Measurements from ENCODE around the gene GALNTL6.

Gene GALNTL6

GRCh38 chr4:172521680-172522079, 708.5 kb downstream of the GALNTL6 start:
- DNase-seq (ENCODE audit: extremely low spot score): no peak
- TF ChIP-seq FOXA1 (IDR thresholded peaks at IDR 0.05): no peak
- no peak for TF ChIP-seq HDGF (IDR thresholded peaks at IDR 0.05; ENCODE audit: borderline replicate concordance)
- no peak for TF ChIP-seq FOXM1 (IDR thresholded peaks at IDR 0.05; ENCODE audit: borderline replicate concordance)
- TF ChIP-seq FOXK2 (IDR thresholded peaks at IDR 0.05): no peak
- no peak for TF ChIP-seq L3MBTL2 (conservative IDR thresholded peaks at IDR 0.05)
- no peak for TF ChIP-seq TARDBP (IDR thresholded peaks at IDR 0.05)
- TF ChIP-seq ARNT (IDR thresholded peaks at IDR 0.05): no peak
- TF ChIP-seq ELF4 (IDR thresholded peaks at IDR 0.05): no peak
- no peak for TF ChIP-seq ZNF384 (IDR thresholded peaks at IDR 0.05)
- no peak for TF ChIP-seq CTBP1 (IDR thresholded peaks at IDR 0.05; ENCODE audit: borderline replicate concordance)
- CTCF ChIA-PET: no interaction called here
- POLR2A ChIA-PET: no interaction called here

GRCh38 chr4:172543249-172543648, 730.0 kb downstream of the GALNTL6 start:
- no peak for DNase-seq (ENCODE audit: extremely low spot score)
- TF ChIP-seq ZNF384 (IDR thresholded peaks at IDR 0.05) (no peak), TARDBP (IDR thresholded peaks at IDR 0.05) (no peak), LEF1 (IDR thresholded peaks at IDR 0.05; ENCODE audit: borderline replicate concordance) (no peak), CTBP1 (IDR thresholded peaks at IDR 0.05; ENCODE audit: borderline replicate concordance) (no peak)
- ChIA-PET CTCF (interaction anchor here (1.1 kb wide), 1 partner anchor 8 kb away, joined by 3 read pairs; no protein-coding TSS in a partner anchor), POLR2A (no interaction called here)

GRCh38 chr4:172546782-172547181, 733.6 kb downstream of the GALNTL6 start:
- DNase-seq (ENCODE audit: extremely low spot score): no peak
- POLR2A ChIA-PET: no interaction called here
- CTCF ChIA-PET: no interaction called here
- TF ChIP-seq SP1 (IDR thresholded peaks at IDR 0.05) (no peak), BHLHE40 (IDR thresholded peaks at IDR 0.05; ENCODE audit: borderline replicate concordance) (no peak), SUZ12 (IDR thresholded peaks at IDR 0.05) (no peak), NFRKB (IDR thresholded peaks at IDR 0.05) (no peak), ELF4 (IDR thresholded peaks at IDR 0.05) (no peak), ARNT (IDR thresholded peaks at IDR 0.05) (no peak), LEF1 (IDR thresholded peaks at IDR 0.05; ENCODE audit: borderline replicate concordance) (no peak), CTBP1 (IDR thresholded peaks at IDR 0.05; ENCODE audit: borderline replicate concordance) (no peak), TARDBP (IDR thresholded peaks at IDR 0.05) (no peak), FOXK2 (IDR thresholded peaks at IDR 0.05) (no peak), PKNOX1 (IDR thresholded peaks at IDR 0.05) (no peak), FOXM1 (IDR thresholded peaks at IDR 0.05; ENCODE audit: borderline replicate concordance) (no peak), HDGF (IDR thresholded peaks at IDR 0.05; ENCODE audit: borderline replicate concordance) (no peak)

GRCh38 chr4:172547724-172548123, 734.5 kb downstream of the GALNTL6 start:
- peak; percentile 48 for DNase-seq (ENCODE audit: extremely low spot score)

GRCh38 chr4:172553216-172553615, 740.0 kb downstream of the GALNTL6 start:
- no peak for DNase-seq (ENCODE audit: extremely low spot score)
- TF ChIP-seq CTBP1 (IDR thresholded peaks at IDR 0.05; ENCODE audit: borderline replicate concordance) (no peak), L3MBTL2 (conservative IDR thresholded peaks at IDR 0.05) (no peak), ARNT (IDR thresholded peaks at IDR 0.05) (no peak), LEF1 (IDR thresholded peaks at IDR 0.05; ENCODE audit: borderline replicate concordance) (no peak), BHLHE40 (IDR thresholded peaks at IDR 0.05; ENCODE audit: borderline replicate concordance) (no peak), SUZ12 (IDR thresholded peaks at IDR 0.05) (no peak), FOXA1 (IDR thresholded peaks at IDR 0.05) (no peak), ZNF384 (IDR thresholded peaks at IDR 0.05) (no peak), SP1 (IDR thresholded peaks at IDR 0.05) (no peak), FOXM1 (IDR thresholded peaks at IDR 0.05; ENCODE audit: borderline replicate concordance) (no peak), TARDBP (IDR thresholded peaks at IDR 0.05) (no peak), FOXK2 (IDR thresholded peaks at IDR 0.05) (no peak), PKNOX1 (IDR thresholded peaks at IDR 0.05) (no peak), NFRKB (IDR thresholded peaks at IDR 0.05) (no peak), HDGF (IDR thresholded peaks at IDR 0.05; ENCODE audit: borderline replicate concordance) (no peak), ELF4 (IDR thresholded peaks at IDR 0.05) (no peak)
- POLR2A ChIA-PET: no interaction called here
- CTCF ChIA-PET: no interaction called here

More at GRCh38 chr4:172547724-172548123, 734.5 kb downstream of the GALNTL6 start:
- CTCF ChIA-PET: no interaction called here
- peak; percentile 86 for TF ChIP-seq PKNOX1 (IDR thresholded peaks at IDR 0.05)
- no peak for TF ChIP-seq FOXK2 (IDR thresholded peaks at IDR 0.05)
- TF ChIP-seq SUZ12 (IDR thresholded peaks at IDR 0.05): no peak
- no peak for TF ChIP-seq HDGF (IDR thresholded peaks at IDR 0.05; ENCODE audit: borderline replicate concordance)
- TF ChIP-seq FOXA1 (IDR thresholded peaks at IDR 0.05): no peak
- TF ChIP-seq LEF1 (IDR thresholded peaks at IDR 0.05; ENCODE audit: borderline replicate concordance): no peak
- no peak for TF ChIP-seq FOXM1 (IDR thresholded peaks at IDR 0.05; ENCODE audit: borderline replicate concordance)
- TF ChIP-seq TARDBP (IDR thresholded peaks at IDR 0.05): no peak
- POLR2A ChIA-PET: interaction anchor here (0.5 kb wide), 1 partner anchor 492 kb away, joined by 3 read pairs; no protein-coding TSS in a partner anchor

GRCh38 chr4:172554588-172554987, 741.4 kb downstream of the GALNTL6 start:
- DNase-seq (ENCODE audit: extremely low spot score): no peak
- no peak for TF ChIP-seq ZNF384 (IDR thresholded peaks at IDR 0.05)
- TF ChIP-seq FOXM1 (IDR thresholded peaks at IDR 0.05; ENCODE audit: borderline replicate concordance): no peak
- TF ChIP-seq FOXA1 (IDR thresholded peaks at IDR 0.05): no peak
- TF ChIP-seq L3MBTL2 (conservative IDR thresholded peaks at IDR 0.05): no peak
- CTCF ChIA-PET: no interaction called here
- POLR2A ChIA-PET: no interaction called here

GRCh38 chr4:172555725-172556124, 742.5 kb downstream of the GALNTL6 start:
- ChIA-PET POLR2A (no interaction called here), CTCF (no interaction called here)
- no peak for TF ChIP-seq LEF1 (IDR thresholded peaks at IDR 0.05; ENCODE audit: borderline replicate concordance)
- no peak for TF ChIP-seq PKNOX1 (IDR thresholded peaks at IDR 0.05)
- TF ChIP-seq ELF4 (IDR thresholded peaks at IDR 0.05): no peak
- no peak for TF ChIP-seq L3MBTL2 (conservative IDR thresholded peaks at IDR 0.05)
- TF ChIP-seq SP1 (IDR thresholded peaks at IDR 0.05): no peak
- no peak for TF ChIP-seq CTBP1 (IDR thresholded peaks at IDR 0.05; ENCODE audit: borderline replicate concordance)
- TF ChIP-seq ARNT (IDR thresholded peaks at IDR 0.05): no peak
- TF ChIP-seq FOXM1 (IDR thresholded peaks at IDR 0.05; ENCODE audit: borderline replicate concordance): no peak
- TF ChIP-seq FOXA1 (IDR thresholded peaks at IDR 0.05): no peak
- TF ChIP-seq ZNF384 (IDR thresholded peaks at IDR 0.05): no peak
- no peak for TF ChIP-seq NFRKB (IDR thresholded peaks at IDR 0.05)
- TF ChIP-seq BHLHE40 (IDR thresholded peaks at IDR 0.05; ENCODE audit: borderline replicate concordance): no peak
- TF ChIP-seq TARDBP (IDR thresholded peaks at IDR 0.05): no peak
- no peak for TF ChIP-seq HDGF (IDR thresholded peaks at IDR 0.05; ENCODE audit: borderline replicate concordance)
- no peak for TF ChIP-seq SUZ12 (IDR thresholded peaks at IDR 0.05)
- TF ChIP-seq FOXK2 (IDR thresholded peaks at IDR 0.05): no peak
- DNase-seq (ENCODE audit: extremely low spot score): no peak
